ENCODE measurements around the gene FHOD3. TPM values are rescaled to one million over a fixed set of nuclear protein-coding genes. Genes with fewer than 3 reads are reported as not detected.

FHOD3 gene
- total RNA-seq, 1 experiment from 2014 or later: 10.6 TPM

GRCh38 chr18:36340246-36340645, 42.7 kb downstream of the FHOD3 start:
- Histone ChIP-seq H3K27me3 (ENCODE audit: insufficient read depth, low read depth) (no peaks in the 10 kb centered on the region), H3K9me2 (ENCODE audit: insufficient read depth) (no peaks in the 10 kb centered on the region), H3K4me2 (no peak overlapping the region), H2AFZ (no peak overlapping the region), H3F3A (ENCODE audit: insufficient read depth, low read depth) (no peaks in the 10 kb centered on the region), H3K27ac (no peak overlapping the region), H3K79me2 (ENCODE audit: low read depth) (no peaks in the 10 kb centered on the region), H3K9me3 (ENCODE audit: insufficient read depth, low read depth) (no peaks in the 10 kb centered on the region), H3K4me1 (replicated peaks; ENCODE audit: insufficient read depth) (no peaks in the 10 kb centered on the region), H3K4me3 (no peak overlapping the region), H3K36me3 (ENCODE audit: low read depth) (no peaks in the 10 kb centered on the region), H4K20me1 (ENCODE audit: insufficient read depth) (no peaks in the 10 kb centered on the region)
- no peak for DNase-seq
- BruUV-seq (replicated peaks): no TSS peak
- intact Hi-C loops (cut with micrococcal nuclease; ENCODE audit: unreplicated experiment): no loop called here
- CTCF ChIA-PET: no interaction called here
- TF ChIP-seq CTCF (conservative IDR thresholded peaks at IDR 0.05) (no peak), EZH2 (IDR thresholded peaks at IDR 0.05; ENCODE audit: low read depth) (no peak)
- POLR2A ChIA-PET (ENCODE audit: unreplicated experiment): no interaction called here

GRCh38 chr18:36341944-36342343, 44.4 kb downstream of the FHOD3 start:
- Histone ChIP-seq H3F3A (ENCODE audit: insufficient read depth, low read depth) (no peaks in the 10 kb centered on the region), H3K4me3 (no peak overlapping the region), H3K9me3 (ENCODE audit: insufficient read depth, low read depth) (no peaks in the 10 kb centered on the region), H3K27ac (no peak overlapping the region), H3K27me3 (ENCODE audit: insufficient read depth, low read depth) (no peaks in the 10 kb centered on the region), H3K9me2 (ENCODE audit: insufficient read depth) (no peaks in the 10 kb centered on the region), H3K4me2 (no peak overlapping the region), H3K4me1 (replicated peaks; ENCODE audit: insufficient read depth) (no peaks in the 10 kb centered on the region), H4K20me1 (ENCODE audit: insufficient read depth) (no peaks in the 10 kb centered on the region), H2AFZ (no peak overlapping the region), H3K79me2 (ENCODE audit: low read depth) (no peaks in the 10 kb centered on the region), H3K36me3 (ENCODE audit: low read depth) (no peaks in the 10 kb centered on the region)
- ChIA-PET CTCF (no interaction called here), POLR2A (ENCODE audit: unreplicated experiment) (no interaction called here)
- intact Hi-C loops (cut with micrococcal nuclease; ENCODE audit: unreplicated experiment): no loop called here
- no peak for TF ChIP-seq CTCF (conservative IDR thresholded peaks at IDR 0.05)
- no peak for TF ChIP-seq EZH2 (IDR thresholded peaks at IDR 0.05; ENCODE audit: low read depth)
- BruUV-seq (replicated peaks): no TSS peak
- no peak for DNase-seq

- ChIA-PET CTCF (no interaction called here), POLR2A (ENCODE audit: unreplicated experiment) (no interaction called here)
- Histone ChIP-seq H3K9me2 (ENCODE audit: insufficient read depth) (no peaks in the 10 kb centered on the region), H4K20me1 (ENCODE audit: insufficient read depth) (no peaks in the 10 kb centered on the region), H3K4me1 (replicated peaks; ENCODE audit: insufficient read depth) (no peaks in the 10 kb centered on the region), H3K36me3 (ENCODE audit: low read depth) (no peaks in the 10 kb centered on the region), H3K9me3 (ENCODE audit: insufficient read depth, low read depth) (no peaks in the 10 kb centered on the region), H3K4me3 (no peak overlapping the region), H3F3A (ENCODE audit: insufficient read depth, low read depth) (no peaks in the 10 kb centered on the region), H3K27ac (no peak overlapping the region), H3K27me3 (ENCODE audit: insufficient read depth, low read depth) (no peaks in the 10 kb centered on the region), H2AFZ (no peak overlapping the region), H3K4me2 (no peak overlapping the region), H3K79me2 (ENCODE audit: low read depth) (no peaks in the 10 kb centered on the region)
- TF ChIP-seq EZH2 (IDR thresholded peaks at IDR 0.05; ENCODE audit: low read depth) (no peak), CTCF (conservative IDR thresholded peaks at IDR 0.05) (no peak)
- DNase-seq: no peak
- no TSS peak for BruUV-seq (replicated peaks)
- intact Hi-C loops (cut with micrococcal nuclease; ENCODE audit: unreplicated experiment): no loop called here
These were observed 50.8 kb downstream of the FHOD3 start for GRCh38 chr18:36348331-36348730.

Measured in PC-9 (cell line).